ENCODE measurements around the gene MACROD2. TPM values are rescaled to one million over a fixed set of nuclear protein-coding genes. Genes with fewer than 3 reads are reported as not detected.
A peak's percentile ranks its signal among the peaks of the same experiment; 100 is the strongest.

The MACROD2 gene
- total RNA-seq, 4 donors from 2014 or later = 4.0 to 14.1 (median 10.4) TPM

GRCh38 chr20:15336011-15336410 lies 1340.7 kb downstream of the MACROD2 start:
- no peaks in the 10 kb centered on the region for H3K9me3 ChIP-seq
- H3K27ac ChIP-seq = no peak overlapping the region
- no peaks in the 10 kb centered on the region for H3K27me3 ChIP-seq
- no peaks in the 10 kb centered on the region for H3K4me1 ChIP-seq
- no peak overlapping the region for H3K4me3 ChIP-seq
- 81 to 84% methylated on average over 2 of the region's 2 CpGs for WGBS, 2 donors
- DNase-seq (ENCODE audit: low spot score in 2 of 2) = no peak
- no peak for TF ChIP-seq POLR2A (IDR thresholded peaks at IDR 0.05)
- TF ChIP-seq CTCF (IDR thresholded peaks at IDR 0.05) = no peak
- TF ChIP-seq EP300 (IDR thresholded peaks at IDR 0.05) = no peak
- H3K36me3 ChIP-seq = no peaks in the 10 kb centered on the region

GRCh38 chr20:15336536-15336935 lies 1341.2 kb downstream of the MACROD2 start:
- no peaks in the 10 kb centered on the region for H3K9me3 ChIP-seq
- no peak for TF ChIP-seq EP300 (IDR thresholded peaks at IDR 0.05)
- no peak for TF ChIP-seq POLR2A (IDR thresholded peaks at IDR 0.05)
- TF ChIP-seq CTCF (IDR thresholded peaks at IDR 0.05) = no peak
- no peaks in the 10 kb centered on the region for H3K4me1 ChIP-seq
- no peak overlapping the region for H3K4me3 ChIP-seq
- no peak overlapping the region for H3K27ac ChIP-seq
- 94 to 96% methylated on average over 5 of the region's 5 CpGs for WGBS, 2 donors
- H3K27me3 ChIP-seq = no peaks in the 10 kb centered on the region
- no peak for DNase-seq (ENCODE audit: low spot score in 2 of 2)
- no peaks in the 10 kb centered on the region for H3K36me3 ChIP-seq

- no peak for DNase-seq (ENCODE audit: low spot score in 2 of 2)
- Histone ChIP-seq H3K9me3 (no peaks in the 10 kb centered on the region), H3K36me3 (no peaks in the 10 kb centered on the region), H3K4me3 (no peak overlapping the region), H3K27ac (no peak overlapping the region), H3K27me3 (no peaks in the 10 kb centered on the region), H3K4me1 (peaks cover 0 to 12% (median 0%) of the 10 kb centered on the region in 4 donors)
- 68 to 71% methylated on average over 3 of the region's 3 CpGs for WGBS, 2 donors
- TF ChIP-seq POLR2A (IDR thresholded peaks at IDR 0.05) = no peak
- no peak for TF ChIP-seq EP300 (IDR thresholded peaks at IDR 0.05)
- TF ChIP-seq CTCF (IDR thresholded peaks at IDR 0.05) = no peak
Observed at GRCh38 chr20:15339264-15339663, 1343.9 kb downstream of the MACROD2 start.

- no peaks in the 10 kb centered on the region for H3K27me3 ChIP-seq
- DNase-seq (ENCODE audit: low spot score in 2 of 2) = peak in 1 of 2 donors; percentile 9
Observed at GRCh38 chr20:15342991-15343523, 1347.7 kb downstream of the MACROD2 start.

GRCh38 chr20:15345287-15345686 lies 1350.0 kb downstream of the MACROD2 start:
- Histone ChIP-seq H3K9me3 (no peaks in the 10 kb centered on the region), H3K4me3 (no peak overlapping the region), H3K27ac (no peak overlapping the region), H3K4me1 (peaks cover 0 to 12% (median 0%) of the 10 kb centered on the region in 4 donors), H3K27me3 (no peaks in the 10 kb centered on the region), H3K36me3 (no peaks in the 10 kb centered on the region)
- no peak for TF ChIP-seq POLR2A (IDR thresholded peaks at IDR 0.05)
- no peak for TF ChIP-seq CTCF (IDR thresholded peaks at IDR 0.05)
- TF ChIP-seq EP300 (IDR thresholded peaks at IDR 0.05) = no peak
- DNase-seq (ENCODE audit: low spot score in 2 of 2) = no peak
- whole genome bisulfite sequencing, 2 donors = 98% methylated on average over 2 of the region's 2 CpGs

More at GRCh38 chr20:15342991-15343523, 1347.7 kb downstream of the MACROD2 start:
- H3K9me3 ChIP-seq = no peaks in the 10 kb centered on the region
- TF ChIP-seq EP300 (IDR thresholded peaks at IDR 0.05) (peak in 1 of 2 donors; percentile 46), POLR2A (IDR thresholded peaks at IDR 0.05) (no peak)
- no peaks in the 10 kb centered on the region for H3K36me3 ChIP-seq
- H3K27ac ChIP-seq = no peak overlapping the region
- 46 to 62% methylated on average over 3 of the region's 3 CpGs for WGBS, 2 donors
- no peak overlapping the region for H3K4me3 ChIP-seq
- peaks cover 0 to 12% (median 0%) of the 10 kb centered on the region in 4 donors for H3K4me1 ChIP-seq

Data from tibial nerve (tissue), 4 donors.